ENCODE data around the gene DLGAP1.

DNA sequence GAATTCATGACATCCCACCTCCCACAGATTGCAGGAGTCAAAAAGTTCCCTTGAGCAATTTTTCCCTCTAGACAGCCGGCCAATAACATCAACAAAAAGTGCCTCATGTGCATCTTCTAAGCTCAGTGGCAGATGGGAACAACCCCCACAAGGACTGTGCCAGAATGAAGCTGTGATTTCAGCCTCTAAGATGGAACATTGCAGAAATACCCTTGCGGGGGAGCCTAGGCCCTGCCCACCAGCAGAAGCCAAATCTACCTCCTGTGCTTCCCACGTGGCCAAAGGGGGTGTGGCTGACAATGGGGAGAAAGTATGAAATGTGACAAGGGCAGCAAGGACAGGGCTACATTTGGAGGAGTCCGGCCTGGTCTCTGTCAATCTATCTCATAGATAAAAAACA lies 522.8 kb downstream of the DLGAP1 start:
- TF ChIP-seq, protein P1, sequence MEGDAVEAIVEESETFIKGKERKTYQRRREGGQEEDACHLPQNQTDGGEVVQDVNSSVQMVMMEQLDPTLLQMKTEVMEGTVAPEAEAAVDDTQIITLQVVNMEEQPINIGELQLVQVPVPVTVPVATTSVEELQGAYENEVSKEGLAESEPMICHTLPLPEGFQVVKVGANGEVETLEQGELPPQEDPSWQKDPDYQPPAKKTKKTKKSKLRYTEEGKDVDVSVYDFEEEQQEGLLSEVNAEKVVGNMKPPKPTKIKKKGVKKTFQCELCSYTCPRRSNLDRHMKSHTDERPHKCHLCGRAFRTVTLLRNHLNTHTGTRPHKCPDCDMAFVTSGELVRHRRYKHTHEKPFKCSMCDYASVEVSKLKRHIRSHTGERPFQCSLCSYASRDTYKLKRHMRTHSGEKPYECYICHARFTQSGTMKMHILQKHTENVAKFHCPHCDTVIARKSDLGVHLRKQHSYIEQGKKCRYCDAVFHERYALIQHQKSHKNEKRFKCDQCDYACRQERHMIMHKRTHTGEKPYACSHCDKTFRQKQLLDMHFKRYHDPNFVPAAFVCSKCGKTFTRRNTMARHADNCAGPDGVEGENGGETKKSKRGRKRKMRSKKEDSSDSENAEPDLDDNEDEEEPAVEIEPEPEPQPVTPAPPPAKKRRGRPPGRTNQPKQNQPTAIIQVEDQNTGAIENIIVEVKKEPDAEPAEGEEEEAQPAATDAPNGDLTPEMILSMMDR (IDR thresholded peaks at IDR 0.05; ENCODE audit: insufficient read depth, low read length) = no peak
- TF ChIP-seq SPI1 (IDR thresholded peaks at IDR 0.05; ENCODE audit: borderline replicate concordance, low read depth) (no peak), POLR2AphosphoS5 (IDR thresholded peaks at IDR 0.05; ENCODE audit: low read depth) (no peak)

All from HL-60 (cell line).